Adipocyte (in vitro differentiated cells): ENCODE measurements around the gene SLC38A4.

ENCODE experiments used
- DNase-seq: peaks from one replicate; pipeline ENCODE4 v3.0.0-alpha.2; 2015; ENCODE audit warnings: low read depth
- H3K27me3 ChIP-seq: replicated peaks from 2 replicates; pipeline ENCODE4 v1.7.0; 2013; ENCODE audit warnings: mild to moderate bottlenecking, low read length, moderate library complexity; ENCODE audit not compliant: control insufficient read depth, insufficient read depth
- H3K36me3 ChIP-seq: 2 replicates; pipeline ENCODE4 v1.7.0; 2013; ENCODE audit warnings: low read length, mild to moderate bottlenecking, moderate library complexity; ENCODE audit not compliant: control insufficient read depth, insufficient read depth, severe bottlenecking
- H3K4me1 ChIP-seq: 2 replicates; pipeline ENCODE4 v1.7.0; 2013; ENCODE audit warnings: mild to moderate bottlenecking, low read length, moderate library complexity; ENCODE audit not compliant: control insufficient read depth, insufficient read depth
- H3K4me3 ChIP-seq: 2 replicates; pipeline ENCODE4 v1.7.0; 2013; ENCODE audit warnings: mild to moderate bottlenecking, low read length, moderate library complexity
- H3K9ac ChIP-seq: 2 replicates; pipeline ENCODE4 v1.7.0; 2013; ENCODE audit warnings: mild to moderate bottlenecking, low read length, moderate library complexity
- H3K9me3 ChIP-seq: 2 replicates; pipeline ENCODE4 v1.7.0; 2013; ENCODE audit warnings: mild to moderate bottlenecking, low read length, moderate library complexity; ENCODE audit not compliant: control insufficient read depth

Gene SLC38A4

GRCh38 chr12:46811185-46811584 is 14.6 kb downstream of the SLC38A4 start:
- H3K36me3 ChIP-seq, result no peaks in the 10 kb centered on the region
- DNase-seq, result no peak
- H3K9ac ChIP-seq, result no peak overlapping the region
- no peak overlapping the region for H3K4me3 ChIP-seq
- no peaks in the 10 kb centered on the region for H3K9me3 ChIP-seq
- no peaks in the 10 kb centered on the region for H3K4me1 ChIP-seq
- no peaks in the 10 kb centered on the region for H3K27me3 ChIP-seq

- H3K4me1 ChIP-seq, result no peaks in the 10 kb centered on the region
- no peaks in the 10 kb centered on the region for H3K9me3 ChIP-seq
- H3K4me3 ChIP-seq, result no peak overlapping the region
- no peak overlapping the region for H3K9ac ChIP-seq
- DNase-seq, result no peak
- H3K27me3 ChIP-seq, result no peaks in the 10 kb centered on the region
- no peaks in the 10 kb centered on the region for H3K36me3 ChIP-seq
Measured at GRCh38 chr12:46808955-46809697, 16.7 kb downstream of the SLC38A4 start.

GRCh38 chr12:46808317-46808716 is 17.5 kb downstream of the SLC38A4 start:
- no peak for DNase-seq
- H3K27me3 ChIP-seq, result no peaks in the 10 kb centered on the region
- no peaks in the 10 kb centered on the region for H3K36me3 ChIP-seq

GRCh38 chr12:46804054-46804453 is 21.7 kb downstream of the SLC38A4 start:
- Histone ChIP-seq H3K9me3 (no peaks in the 10 kb centered on the region), H3K4me3 (no peak overlapping the region), H3K36me3 (no peaks in the 10 kb centered on the region), H3K9ac (no peak overlapping the region), H3K4me1 (no peaks in the 10 kb centered on the region), H3K27me3 (no peaks in the 10 kb centered on the region)
- DNase-seq, result no peak

More at GRCh38 chr12:46808317-46808716, 17.5 kb downstream of the SLC38A4 start:
- H3K4me1 ChIP-seq, result no peaks in the 10 kb centered on the region
- H3K9ac ChIP-seq, result no peak overlapping the region
- H3K4me3 ChIP-seq, result no peak overlapping the region
- H3K9me3 ChIP-seq, result no peaks in the 10 kb centered on the region

- Histone ChIP-seq H3K36me3 (no peaks in the 10 kb centered on the region), H3K4me3 (no peak overlapping the region), H3K9ac (no peak overlapping the region), H3K9me3 (no peaks in the 10 kb centered on the region), H3K27me3 (no peaks in the 10 kb centered on the region), H3K4me1 (no peaks in the 10 kb centered on the region)
- no peak for DNase-seq
Measured at GRCh38 chr12:46803517-46803916, 22.3 kb downstream of the SLC38A4 start.

- H3K4me3 ChIP-seq, result no peak overlapping the region
- no peaks in the 10 kb centered on the region for H3K36me3 ChIP-seq
- peaks cover 2% of the 10 kb centered on the region for H3K9me3 ChIP-seq
- DNase-seq, result no peak
- no peaks in the 10 kb centered on the region for H3K4me1 ChIP-seq
- H3K9ac ChIP-seq, result no peak overlapping the region
- no peaks in the 10 kb centered on the region for H3K27me3 ChIP-seq
Measured at GRCh38 chr12:46801293-46801692, 24.5 kb downstream of the SLC38A4 start.

GRCh38 chr12:46800160-46800559 is 25.6 kb downstream of the SLC38A4 start:
- H3K4me3 ChIP-seq, result no peak overlapping the region
- H3K9ac ChIP-seq, result no peak overlapping the region
- no peak for DNase-seq
- peaks cover 9% of the 10 kb centered on the region for H3K9me3 ChIP-seq
- no peaks in the 10 kb centered on the region for H3K36me3 ChIP-seq
- no peaks in the 10 kb centered on the region for H3K4me1 ChIP-seq
- H3K27me3 ChIP-seq, result no peaks in the 10 kb centered on the region

GRCh38 chr12:46798648-46799047 is 27.1 kb downstream of the SLC38A4 start:
- Histone ChIP-seq H3K4me1 (no peaks in the 10 kb centered on the region), H3K27me3 (no peaks in the 10 kb centered on the region), H3K9me3 (peaks cover 20% of the 10 kb centered on the region), H3K36me3 (no peaks in the 10 kb centered on the region), H3K4me3 (no peak overlapping the region), H3K9ac (no peak overlapping the region)
- DNase-seq, result no peak

- Histone ChIP-seq H3K27me3 (no peaks in the 10 kb centered on the region), H3K36me3 (no peaks in the 10 kb centered on the region), H3K4me1 (no peaks in the 10 kb centered on the region), H3K4me3 (no peak overlapping the region), H3K9me3 (peaks cover 22% of the 10 kb centered on the region), H3K9ac (no peak overlapping the region)
- no peak for DNase-seq
Measured at GRCh38 chr12:46798056-46798455, 27.7 kb downstream of the SLC38A4 start.

GRCh38 chr12:46795988-46796387 is 29.8 kb downstream of the SLC38A4 start:
- Histone ChIP-seq H3K9me3 (peaks cover 22% of the 10 kb centered on the region), H3K27me3 (no peaks in the 10 kb centered on the region), H3K4me1 (no peaks in the 10 kb centered on the region), H3K4me3 (no peak overlapping the region), H3K9ac (no peak overlapping the region), H3K36me3 (no peaks in the 10 kb centered on the region)
- DNase-seq, result no peak

- Histone ChIP-seq H3K36me3 (no peaks in the 10 kb centered on the region), H3K9ac (no peak overlapping the region), H3K9me3 (peaks cover 22% of the 10 kb centered on the region), H3K4me1 (no peaks in the 10 kb centered on the region), H3K4me3 (no peak overlapping the region), H3K27me3 (no peaks in the 10 kb centered on the region)
- DNase-seq, result no peak
Measured at GRCh38 chr12:46794593-46795190, 31.1 kb downstream of the SLC38A4 start.
